Measurements from ENCODE around the gene BAK1. TPM values are rescaled to one million over a fixed set of nuclear protein-coding genes. Genes with fewer than 3 reads are reported as not detected.

The BAK1 gene
- total RNA-seq, 4 donors from 2014 or later: 4.2 to 15.1 (median 6.8) TPM

DNA sequence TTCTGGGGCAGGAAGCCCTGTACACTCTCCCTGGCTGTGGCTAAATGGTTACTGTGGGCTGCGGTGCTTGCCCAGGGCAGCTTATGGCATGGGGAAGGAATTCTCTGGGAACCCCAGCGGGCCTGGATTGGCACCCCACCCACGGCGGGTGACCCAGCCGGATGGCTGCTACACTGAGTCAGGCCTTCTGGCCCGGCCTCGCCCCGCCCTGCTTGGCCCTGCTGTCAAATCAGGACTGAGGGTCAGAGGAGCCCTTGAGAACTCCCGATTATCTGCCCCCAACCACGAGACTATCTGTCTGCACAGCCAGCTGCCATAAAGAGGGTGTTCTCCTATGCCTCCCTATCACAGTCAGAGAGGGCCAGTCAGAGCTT lies 33.7 kb upstream of the BAK1 start:
- TF ChIP-seq, protein P1, sequence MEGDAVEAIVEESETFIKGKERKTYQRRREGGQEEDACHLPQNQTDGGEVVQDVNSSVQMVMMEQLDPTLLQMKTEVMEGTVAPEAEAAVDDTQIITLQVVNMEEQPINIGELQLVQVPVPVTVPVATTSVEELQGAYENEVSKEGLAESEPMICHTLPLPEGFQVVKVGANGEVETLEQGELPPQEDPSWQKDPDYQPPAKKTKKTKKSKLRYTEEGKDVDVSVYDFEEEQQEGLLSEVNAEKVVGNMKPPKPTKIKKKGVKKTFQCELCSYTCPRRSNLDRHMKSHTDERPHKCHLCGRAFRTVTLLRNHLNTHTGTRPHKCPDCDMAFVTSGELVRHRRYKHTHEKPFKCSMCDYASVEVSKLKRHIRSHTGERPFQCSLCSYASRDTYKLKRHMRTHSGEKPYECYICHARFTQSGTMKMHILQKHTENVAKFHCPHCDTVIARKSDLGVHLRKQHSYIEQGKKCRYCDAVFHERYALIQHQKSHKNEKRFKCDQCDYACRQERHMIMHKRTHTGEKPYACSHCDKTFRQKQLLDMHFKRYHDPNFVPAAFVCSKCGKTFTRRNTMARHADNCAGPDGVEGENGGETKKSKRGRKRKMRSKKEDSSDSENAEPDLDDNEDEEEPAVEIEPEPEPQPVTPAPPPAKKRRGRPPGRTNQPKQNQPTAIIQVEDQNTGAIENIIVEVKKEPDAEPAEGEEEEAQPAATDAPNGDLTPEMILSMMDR (IDR thresholded peaks at IDR 0.05; ENCODE audit: low read depth): no peak

DNA sequence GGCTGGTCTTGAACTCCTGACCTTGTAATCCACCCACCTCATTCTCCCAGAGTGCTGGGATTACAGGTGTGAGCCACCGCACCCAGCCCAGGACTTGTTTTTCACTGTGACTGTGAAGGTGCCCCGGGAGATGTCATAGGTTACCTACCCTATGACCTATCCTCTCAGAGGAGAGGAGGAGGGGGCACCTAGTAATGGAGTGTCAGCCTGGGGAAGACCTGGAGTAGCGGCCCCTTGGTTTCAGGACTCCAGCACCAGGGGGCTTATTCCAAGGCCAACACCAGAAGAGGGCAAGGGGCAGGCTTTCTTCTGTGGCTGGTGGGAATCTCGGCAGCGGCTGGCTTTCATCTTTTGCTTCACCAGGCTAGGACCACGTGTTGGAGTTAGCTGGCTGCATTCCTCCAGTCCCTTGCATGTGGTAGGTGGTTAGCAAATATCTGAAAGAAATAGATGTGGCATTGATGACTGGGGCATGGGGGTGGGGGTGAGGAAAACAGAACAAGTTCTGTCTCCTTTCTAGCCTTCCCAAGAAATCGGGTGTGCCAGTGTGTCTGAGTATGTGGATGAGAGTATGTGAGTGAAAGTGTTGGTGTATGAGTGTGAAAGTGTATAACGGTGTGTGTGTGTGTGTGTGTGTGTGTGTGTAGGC lies 33.2 kb upstream of the BAK1 start:
- TF ChIP-seq, protein P1 (IDR thresholded peaks at IDR 0.05; ENCODE audit: low read depth): no peak

DNA sequence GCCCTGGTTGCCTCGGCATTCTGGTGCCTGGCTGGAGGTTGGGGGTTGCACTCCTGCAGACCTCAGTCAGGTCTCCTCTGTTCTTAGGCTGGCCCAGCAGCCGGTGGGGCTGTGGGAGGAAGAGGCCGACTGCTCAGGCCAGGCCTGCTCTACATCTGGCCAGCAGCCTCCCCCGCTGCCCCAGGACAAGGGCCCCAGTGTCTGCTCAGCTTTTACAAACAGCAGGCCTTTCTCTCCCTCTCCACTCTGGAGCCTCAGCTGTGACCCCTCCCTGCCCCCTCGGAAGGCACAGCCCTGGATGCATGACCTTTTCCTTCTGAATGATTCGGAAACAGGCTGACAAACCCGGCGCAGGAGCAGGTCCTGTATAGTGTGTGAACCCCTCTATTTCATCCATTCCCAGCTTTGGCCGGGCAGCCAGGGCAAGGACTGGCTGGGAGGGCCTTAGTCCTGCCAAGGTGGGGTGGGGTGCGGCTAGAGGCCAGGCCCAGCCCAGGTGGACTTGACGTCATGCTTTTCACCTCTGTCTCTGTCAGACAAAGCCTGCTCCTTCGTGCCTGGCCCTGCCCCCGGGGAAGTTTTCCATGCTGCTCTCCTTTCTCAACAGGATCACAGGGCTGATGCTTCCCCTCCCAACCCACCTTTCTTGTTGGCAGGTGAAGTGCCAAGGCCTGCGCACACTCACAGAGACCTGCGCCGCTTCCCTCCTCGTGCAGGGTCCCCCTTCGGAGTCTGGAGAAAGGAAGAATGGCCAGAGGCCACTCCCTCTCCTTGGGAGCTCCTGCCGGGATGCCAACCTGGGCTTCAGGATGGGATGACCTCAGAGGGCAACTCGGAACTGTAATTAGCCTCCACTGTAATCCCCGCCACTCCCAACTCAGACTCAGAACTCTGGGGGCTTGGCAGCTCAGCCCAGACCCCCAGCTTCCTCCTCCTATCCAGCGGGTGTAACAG lies 31.0 kb upstream of the BAK1 start:
- TF ChIP-seq, protein P1 (IDR thresholded peaks at IDR 0.05; ENCODE audit: low read depth): no peak

DNA sequence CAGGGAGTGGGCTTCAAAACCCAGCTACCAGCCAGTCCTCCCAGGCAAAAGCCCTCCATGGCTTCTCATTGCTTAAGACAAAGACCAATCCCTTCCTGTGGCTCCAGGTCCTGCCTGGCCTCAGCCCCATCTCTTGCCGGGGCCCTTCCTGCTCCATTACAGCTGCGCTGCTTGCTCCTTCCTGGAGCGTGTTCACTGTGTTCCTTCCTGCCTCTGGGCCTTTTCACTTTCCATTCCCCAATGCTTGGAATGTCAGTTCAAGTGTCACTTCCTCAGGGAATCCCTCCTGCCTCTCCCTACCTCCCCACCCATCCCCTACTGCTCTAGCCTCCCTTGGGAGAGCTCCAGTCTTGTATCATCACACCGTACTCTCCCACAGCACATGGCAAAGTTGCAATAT lies 30.0 kb upstream of the BAK1 start:
- TF ChIP-seq, protein P1 (IDR thresholded peaks at IDR 0.05; ENCODE audit: low read depth): no peak

DNA sequence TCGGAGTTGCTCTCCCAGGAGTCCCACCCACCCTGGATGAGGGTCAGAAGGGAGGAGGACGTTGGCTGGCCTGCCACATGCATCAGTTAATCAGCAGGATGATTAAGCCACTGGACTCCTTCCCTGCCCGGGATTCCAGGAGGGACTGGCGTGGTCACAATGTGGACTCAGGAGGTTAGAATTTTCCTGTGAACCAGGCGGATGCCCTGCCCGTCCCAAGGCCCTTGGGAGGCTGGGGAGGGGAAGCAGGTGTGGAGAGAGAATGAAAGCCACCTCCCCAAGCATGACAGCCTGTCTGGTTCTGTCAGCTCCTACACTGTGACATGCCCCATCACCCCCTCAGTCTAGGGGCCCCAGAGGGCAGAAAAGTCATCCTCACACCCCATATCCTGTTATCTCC lies 29.5 kb upstream of the BAK1 start:
- TF ChIP-seq, protein P1 (IDR thresholded peaks at IDR 0.05; ENCODE audit: low read depth): no peak

DNA sequence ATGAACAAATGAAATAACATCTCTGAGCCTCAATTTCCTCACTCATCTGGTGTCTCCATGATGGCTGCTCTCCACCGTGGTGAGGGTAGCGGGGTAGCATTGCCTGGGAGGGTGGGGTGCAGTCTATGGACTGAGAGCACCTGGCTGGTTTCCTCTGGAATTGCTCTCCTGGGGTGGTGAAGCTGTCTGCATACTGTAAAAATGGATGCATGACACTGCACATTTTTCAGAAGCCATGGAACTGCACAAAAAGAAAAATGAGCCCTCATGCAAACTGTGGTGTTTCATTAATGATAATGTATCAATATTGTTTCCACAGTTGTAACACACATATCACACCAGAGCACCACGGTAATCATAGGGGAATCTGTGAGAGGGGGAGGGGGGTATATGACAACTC lies 28.9 kb upstream of the BAK1 start:
- TF ChIP-seq, protein P1 (IDR thresholded peaks at IDR 0.05; ENCODE audit: low read depth): no peak

DNA sequence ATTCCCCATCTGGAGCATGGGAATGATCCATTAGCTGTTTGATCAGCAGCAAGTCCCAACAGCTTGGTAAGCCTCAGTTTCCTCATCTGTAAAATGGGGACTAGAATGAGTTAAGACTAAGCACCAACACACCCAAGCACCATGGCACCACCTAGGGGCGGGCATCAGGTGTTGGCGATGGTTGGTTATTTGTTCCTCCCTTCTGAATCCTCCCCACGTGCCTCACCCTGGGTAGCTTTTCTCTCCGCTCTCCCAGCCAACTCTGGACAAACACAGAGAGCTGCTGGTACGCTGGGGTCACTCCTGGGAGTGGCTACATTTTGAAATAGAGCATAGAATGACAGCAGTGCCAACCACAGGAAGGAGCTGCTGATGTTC lies 27.7 kb upstream of the BAK1 start:
- TF ChIP-seq, protein P1 (IDR thresholded peaks at IDR 0.05; ENCODE audit: low read depth): no peak
